Measurements from ENCODE around the gene ALKBH3. TPM values are rescaled to one million over a fixed set of nuclear protein-coding genes. Genes with fewer than 3 reads are reported as not detected.

Gene ALKBH3
- total and polyA plus RNA-seq, 12 donors, result 19.7 to 45.3 (median 31.5) TPM

GRCh38 chr11:43842021-43842420 lies 38.6 kb upstream of the ALKBH3 start:
- TF ChIP-seq POLR2A (IDR thresholded peaks at IDR 0.05) (no peak), CTCF (IDR thresholded peaks at IDR 0.05) (no peak)
- H3K4me1 ChIP-seq (replicated peaks in 1 of 2), result no peaks in the 10 kb centered on the region
- H3K36me3 ChIP-seq (replicated peaks in 1 of 2), result peaks cover 0 to 13% of the 10 kb centered on the region in 2 donors
- no peak overlapping the region for H3K4me3 ChIP-seq
- intact Hi-C loops (cut with DNase I), result no loop called here
- H3K27ac ChIP-seq, result no peak overlapping the region
- WGBS, 4 donors, result 74 to 97% (median 80%) methylated on average over 1 of the region's 1 CpG
- no peak for DNase-seq
- H3K27me3 ChIP-seq, result no peaks in the 10 kb centered on the region
- no peaks in the 10 kb centered on the region for H3K9me3 ChIP-seq (replicated peaks in 1 of 3)

DNA sequence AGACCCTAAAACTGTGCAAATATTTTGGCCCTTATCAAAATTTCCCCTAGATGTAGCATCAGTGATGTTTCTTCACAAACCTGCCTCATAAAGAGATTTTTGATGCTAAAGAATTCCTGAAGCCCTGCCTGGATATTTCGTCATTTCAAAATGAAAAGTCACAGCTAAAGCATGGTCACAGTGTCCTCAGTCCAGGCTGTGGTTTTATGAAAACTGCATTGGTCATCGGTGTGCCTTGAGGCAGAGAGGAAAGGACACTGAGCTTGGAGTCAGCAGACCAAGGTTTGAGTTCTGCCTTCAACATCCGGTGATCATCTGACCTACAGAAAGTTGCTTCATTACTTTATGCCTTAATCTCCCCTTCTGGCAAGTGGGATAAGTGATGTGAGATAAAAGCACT lies 34.8 kb upstream of the ALKBH3 start:
- no peaks in the 10 kb centered on the region for H3K27me3 ChIP-seq
- H3K36me3 ChIP-seq (replicated peaks in 1 of 2), result peaks cover 0 to 6% of the 10 kb centered on the region in 2 donors
- no peak overlapping the region for H3K27ac ChIP-seq
- no peak for DNase-seq
- H3K4me1 ChIP-seq (replicated peaks in 1 of 2), result no peaks in the 10 kb centered on the region
- intact Hi-C loops (cut with DNase I), result no loop called here
- no peaks in the 10 kb centered on the region for H3K9me3 ChIP-seq (replicated peaks in 1 of 3)
- no peak overlapping the region for H3K4me3 ChIP-seq
- 92 to 100% (median 93%) methylated on average over 2 to 3 of the region's 3 CpGs for WGBS, 4 donors
- TF ChIP-seq CTCF (IDR thresholded peaks at IDR 0.05), result no peak
- no peak for TF ChIP-seq POLR2A (IDR thresholded peaks at IDR 0.05)

- H3K27me3 ChIP-seq, result no peaks in the 10 kb centered on the region
- 16 to 28% (median 23%) methylated on average over 4 of the region's 4 CpGs for WGBS, 4 donors
- peak; percentile 39 to 90 (median 62) for DNase-seq
- H3K27ac ChIP-seq, result no peak overlapping the region
- H3K36me3 ChIP-seq (replicated peaks in 1 of 2), result peaks cover 0 to 17% of the 10 kb centered on the region in 2 donors
- intact Hi-C loops (cut with DNase I), result loop anchor here in 1 of 2 donors (10.0 kb wide), 1 partner anchor 277 kb away; no protein-coding TSS in a partner anchor
- H3K4me1 ChIP-seq (replicated peaks in 1 of 2), result no peaks in the 10 kb centered on the region
- H3K9me3 ChIP-seq (replicated peaks in 1 of 3), result no peaks in the 10 kb centered on the region
- no peak overlapping the region for H3K4me3 ChIP-seq
- TF ChIP-seq POLR2A (IDR thresholded peaks at IDR 0.05) (no peak), CTCF (IDR thresholded peaks at IDR 0.05) (peak; percentile 54 to 84 (median 78))
Observed at GRCh38 chr11:43852057-43852636, 28.5 kb upstream of the ALKBH3 start.

GRCh38 chr11:43853781-43854180 lies 26.9 kb upstream of the ALKBH3 start:
- TF ChIP-seq CTCF (IDR thresholded peaks at IDR 0.05) (no peak), POLR2A (IDR thresholded peaks at IDR 0.05) (no peak)
- no peaks in the 10 kb centered on the region for H3K4me1 ChIP-seq (replicated peaks in 1 of 2)
- H3K9me3 ChIP-seq (replicated peaks in 1 of 3), result no peaks in the 10 kb centered on the region
- H3K36me3 ChIP-seq (replicated peaks in 1 of 2), result peaks cover 0 to 17% of the 10 kb centered on the region in 2 donors
- intact Hi-C loops (cut with DNase I), result loop anchor here in 1 of 2 donors (10.0 kb wide), 1 partner anchor 279 kb away; no protein-coding TSS in a partner anchor
- DNase-seq, result no peak
- H3K27me3 ChIP-seq, result no peaks in the 10 kb centered on the region
- H3K27ac ChIP-seq, result no peak overlapping the region
- H3K4me3 ChIP-seq, result no peak overlapping the region
